SU-DHL-6 (cell line): ENCODE measurements around the gene KCNN2.

Experiments
- EZH2phosphoT487 ChIP-seq: fragments of 200-600 bp; sonication (generic), shearing (Covaris generic); conservative IDR thresholded peaks from 2 replicates; pipeline ENCODE4 v1.6.1; 2018; ENCODE audit warnings: mild to moderate bottlenecking, antibody characterized with exemption, low read length, moderate library complexity, mixed read lengths
- TF ChIP-seq, protein P1 (sequence below): fragments of 200-600 bp; sonication (generic); IDR thresholded peaks from one replicate; pipeline ENCODE4 v1.5.1; 2017; ENCODE audit warnings: antibody characterized with exemption, mild to moderate bottlenecking, low read length, moderate library complexity; ENCODE audit not compliant: insufficient read depth, poor library complexity, severe bottlenecking

DNA sequence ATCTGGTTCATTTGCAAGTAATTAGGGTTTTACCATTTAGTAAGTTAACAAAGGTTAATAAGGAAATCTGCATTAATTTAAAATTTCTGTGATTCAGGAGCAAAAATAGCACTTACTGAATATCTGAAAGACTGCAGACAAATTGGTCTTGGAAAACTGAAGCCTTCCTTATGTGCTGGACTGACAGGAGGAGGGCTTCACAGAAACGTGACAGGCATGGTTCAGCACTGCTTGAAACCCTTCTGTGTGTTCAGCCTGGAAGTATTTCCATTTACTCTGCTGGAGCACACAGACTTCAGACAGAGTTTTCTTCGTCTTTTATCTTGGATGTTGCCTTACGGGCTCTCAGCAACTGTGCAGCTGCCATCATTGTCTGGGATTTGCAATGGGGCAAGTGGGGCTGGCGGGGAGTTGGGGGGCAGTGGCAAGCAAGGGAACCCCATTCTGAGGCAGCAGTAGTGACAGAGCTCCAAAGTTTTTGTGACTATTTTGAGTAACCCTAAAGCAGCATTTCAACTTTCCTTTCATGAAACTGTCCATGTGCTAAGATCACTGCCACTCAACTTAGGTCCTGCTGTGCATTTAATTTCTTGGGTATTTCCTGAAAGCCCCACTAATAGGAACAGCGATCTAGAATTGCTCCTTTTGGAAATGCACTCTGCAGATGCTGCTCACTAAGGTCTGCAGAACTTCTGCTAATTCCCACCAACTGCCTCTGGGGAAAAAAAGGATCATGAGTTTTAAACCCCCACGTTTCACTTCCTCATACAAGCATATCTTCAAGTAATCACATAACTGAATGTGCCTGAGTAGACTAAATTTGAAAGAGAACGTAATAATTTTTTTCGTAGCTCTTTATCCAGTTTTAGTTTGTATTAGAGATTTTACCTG lies 56.6 kb downstream of the KCNN2 start:
- TF ChIP-seq, protein P1, sequence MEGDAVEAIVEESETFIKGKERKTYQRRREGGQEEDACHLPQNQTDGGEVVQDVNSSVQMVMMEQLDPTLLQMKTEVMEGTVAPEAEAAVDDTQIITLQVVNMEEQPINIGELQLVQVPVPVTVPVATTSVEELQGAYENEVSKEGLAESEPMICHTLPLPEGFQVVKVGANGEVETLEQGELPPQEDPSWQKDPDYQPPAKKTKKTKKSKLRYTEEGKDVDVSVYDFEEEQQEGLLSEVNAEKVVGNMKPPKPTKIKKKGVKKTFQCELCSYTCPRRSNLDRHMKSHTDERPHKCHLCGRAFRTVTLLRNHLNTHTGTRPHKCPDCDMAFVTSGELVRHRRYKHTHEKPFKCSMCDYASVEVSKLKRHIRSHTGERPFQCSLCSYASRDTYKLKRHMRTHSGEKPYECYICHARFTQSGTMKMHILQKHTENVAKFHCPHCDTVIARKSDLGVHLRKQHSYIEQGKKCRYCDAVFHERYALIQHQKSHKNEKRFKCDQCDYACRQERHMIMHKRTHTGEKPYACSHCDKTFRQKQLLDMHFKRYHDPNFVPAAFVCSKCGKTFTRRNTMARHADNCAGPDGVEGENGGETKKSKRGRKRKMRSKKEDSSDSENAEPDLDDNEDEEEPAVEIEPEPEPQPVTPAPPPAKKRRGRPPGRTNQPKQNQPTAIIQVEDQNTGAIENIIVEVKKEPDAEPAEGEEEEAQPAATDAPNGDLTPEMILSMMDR, result no peak
- no peak for TF ChIP-seq EZH2phosphoT487
